ENCODE data around the gene FBXL19.
"Not testable (repeated sequence)": the region's sequence is repeated elsewhere in the genome, so short reads cannot be mapped to it uniquely, and the experiment has no call there.

Gene FBXL19

GRCh38 chr16:30937692-30938091 lies 14.3 kb downstream of the FBXL19 start:
- ChIA-PET POLR2A (no interaction called here), CTCF (interaction anchor here (1.1 to 12.6 kb wide), 3 partner anchors 9 to 11 kb away, joined by 3 to 173 read pairs (median 4); partner anchors contain the start of gene ORAI3)
- no peak for DNase-seq (ENCODE audit: extremely low spot score)
- TF ChIP-seq, protein P1, sequence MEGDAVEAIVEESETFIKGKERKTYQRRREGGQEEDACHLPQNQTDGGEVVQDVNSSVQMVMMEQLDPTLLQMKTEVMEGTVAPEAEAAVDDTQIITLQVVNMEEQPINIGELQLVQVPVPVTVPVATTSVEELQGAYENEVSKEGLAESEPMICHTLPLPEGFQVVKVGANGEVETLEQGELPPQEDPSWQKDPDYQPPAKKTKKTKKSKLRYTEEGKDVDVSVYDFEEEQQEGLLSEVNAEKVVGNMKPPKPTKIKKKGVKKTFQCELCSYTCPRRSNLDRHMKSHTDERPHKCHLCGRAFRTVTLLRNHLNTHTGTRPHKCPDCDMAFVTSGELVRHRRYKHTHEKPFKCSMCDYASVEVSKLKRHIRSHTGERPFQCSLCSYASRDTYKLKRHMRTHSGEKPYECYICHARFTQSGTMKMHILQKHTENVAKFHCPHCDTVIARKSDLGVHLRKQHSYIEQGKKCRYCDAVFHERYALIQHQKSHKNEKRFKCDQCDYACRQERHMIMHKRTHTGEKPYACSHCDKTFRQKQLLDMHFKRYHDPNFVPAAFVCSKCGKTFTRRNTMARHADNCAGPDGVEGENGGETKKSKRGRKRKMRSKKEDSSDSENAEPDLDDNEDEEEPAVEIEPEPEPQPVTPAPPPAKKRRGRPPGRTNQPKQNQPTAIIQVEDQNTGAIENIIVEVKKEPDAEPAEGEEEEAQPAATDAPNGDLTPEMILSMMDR (IDR thresholded peaks at IDR 0.05; ENCODE audit: control extremely low read depth, extremely low read depth, low read depth, missing control alignments): no peak

- POLR2A ChIA-PET: interaction anchor here (0.6 kb wide), 1 partner anchor 212 kb away, joined by 7 read pairs; no protein-coding TSS in a partner anchor
- CTCF ChIA-PET: interaction anchor here (1.0 to 12.6 kb wide), 6 partner anchors 10 to 246 kb away, joined by 3 to 173 read pairs (median 16); partner anchors contain the start of gene ORAI3
- not testable (repeated sequence) for DNase-seq (ENCODE audit: extremely low spot score)
Measured at GRCh38 chr16:30939571-30939970, 16.2 kb downstream of the FBXL19 start.

GRCh38 chr16:30941600-30942425 lies 18.4 kb downstream of the FBXL19 start:
- peak; percentile 93 for DNase-seq (ENCODE audit: extremely low spot score)
- ChIA-PET CTCF (interaction anchor here (0.7 to 15.1 kb wide), 42 partner anchors 3 to 502 kb away, joined by 3 to 173 read pairs (median 4); partner anchors contain the start of genes BCL7C, ORAI3, PHKG2 and ZNF843), POLR2A (interaction anchor here (0.5 to 1.0 kb wide), 3 partner anchors 33 to 186 kb away, joined by 3 to 5 read pairs (median 3); no protein-coding TSS in a partner anchor)
- TF ChIP-seq, protein P1 (IDR thresholded peaks at IDR 0.05; ENCODE audit: control extremely low read depth, extremely low read depth, low read depth, missing control alignments): peak; percentile 95

- ChIA-PET CTCF (interaction anchor here (0.7 to 15.1 kb wide), 34 partner anchors 3 to 516 kb away, joined by 3 to 173 read pairs (median 4); partner anchors contain the start of genes BCL7C, ORAI3, PHKG2 and ZNF843), POLR2A (interaction anchor here (0.5 to 1.0 kb wide), 3 partner anchors 33 to 186 kb away, joined by 3 to 5 read pairs (median 3); no protein-coding TSS in a partner anchor)
- DNase-seq (ENCODE audit: extremely low spot score): no peak
- TF ChIP-seq, protein P1 (IDR thresholded peaks at IDR 0.05; ENCODE audit: control extremely low read depth, extremely low read depth, low read depth, missing control alignments): no peak
Measured at GRCh38 chr16:30942426-30942806, 19.0 kb downstream of the FBXL19 start.

DNA sequence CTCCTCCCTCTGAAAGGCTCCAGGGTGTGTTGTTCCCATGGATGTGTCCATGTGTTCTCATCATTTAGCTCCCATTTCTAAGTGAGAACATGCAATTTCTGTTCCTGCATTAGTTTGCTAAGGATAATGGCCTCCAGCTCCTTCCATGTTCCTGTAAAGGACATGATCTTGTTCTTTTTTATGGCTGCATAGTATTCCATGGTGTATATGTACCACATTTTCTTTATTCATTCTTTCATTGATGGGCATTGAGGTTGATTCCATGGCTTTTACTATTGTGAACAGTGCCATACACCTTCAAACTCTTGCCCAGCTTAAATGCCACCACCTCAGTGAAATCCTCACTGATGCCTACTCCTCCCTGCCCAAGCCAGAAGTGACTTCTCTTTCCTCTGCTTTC lies 21.0 kb downstream of the FBXL19 start:
- ChIA-PET CTCF (interaction anchor here (1.3 to 15.1 kb wide), 5 partner anchors 5 to 251 kb away, joined by 3 to 173 read pairs (median 7); partner anchors contain the start of gene ORAI3), POLR2A (no interaction called here)
- TF ChIP-seq, protein P1 (IDR thresholded peaks at IDR 0.05; ENCODE audit: control extremely low read depth, extremely low read depth, low read depth, missing control alignments): no peak
- no peak for DNase-seq (ENCODE audit: extremely low spot score)

DNA sequence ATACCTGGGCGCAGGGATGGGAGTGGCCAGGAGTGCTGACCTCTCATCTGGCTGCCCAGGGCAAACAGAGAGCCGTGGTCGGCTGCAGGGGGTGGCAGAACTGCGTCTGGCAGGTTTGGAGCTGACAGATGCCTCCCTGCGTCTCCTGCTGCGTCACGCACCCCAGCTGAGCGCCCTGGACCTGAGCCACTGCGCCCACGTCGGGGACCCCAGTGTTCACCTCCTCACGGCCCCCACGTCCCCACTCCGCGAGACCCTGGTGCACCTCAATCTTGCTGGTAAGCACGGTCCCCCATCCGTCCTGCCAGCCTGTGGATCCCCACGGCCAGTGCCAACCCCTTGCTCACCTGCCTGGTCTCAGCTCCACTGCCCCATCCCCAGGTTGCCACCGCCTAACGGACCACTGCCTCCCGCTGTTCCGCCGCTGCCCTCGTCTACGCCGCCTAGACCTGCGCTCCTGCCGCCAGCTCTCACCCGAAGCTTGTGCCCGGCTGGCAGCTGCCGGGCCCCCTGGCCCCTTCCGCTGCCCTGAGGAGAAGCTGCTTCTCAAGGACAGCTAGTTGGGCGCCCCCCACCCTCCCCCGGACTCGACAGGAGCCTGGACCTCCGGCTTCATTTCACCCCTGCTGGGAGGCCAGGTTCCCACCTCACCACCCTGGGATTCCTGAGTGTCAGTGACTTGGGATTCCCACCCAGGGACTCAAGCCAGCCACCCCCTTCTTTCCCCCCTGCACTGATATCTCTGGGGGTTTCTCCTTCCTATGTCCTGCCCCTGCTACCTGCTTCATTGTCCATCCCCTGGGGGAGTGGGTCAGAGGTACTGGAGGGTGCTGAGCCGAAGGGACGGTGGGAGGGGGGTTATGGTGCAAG lies 23.5 kb downstream of the FBXL19 start:
- ChIA-PET CTCF (interaction anchor here (15.1 kb wide), 1 partner anchor 8 kb away, joined by 173 read pairs; no protein-coding TSS in a partner anchor), POLR2A (no interaction called here)
- no peak for DNase-seq (ENCODE audit: extremely low spot score)
- TF ChIP-seq, protein P1 (IDR thresholded peaks at IDR 0.05; ENCODE audit: control extremely low read depth, extremely low read depth, low read depth, missing control alignments): no peak

Data from GM10248 (cell line).